GM18502 (cell line): ENCODE data around the gene GSTO2.

Experiments
- ATAC-seq: cut with Tn5 transposase; IDR thresholded peaks from one replicate; pipeline ENCODE4 v1.9.1; 2021; ENCODE audit warnings: mild to moderate bottlenecking; ENCODE audit not compliant: unreplicated experiment, poor library complexity

The GSTO2 gene

GRCh38 chr10:104304927-104305326, 35.9 kb downstream of the GSTO2 start:
- no peak for ATAC-seq

- no peak for ATAC-seq
These were observed 37.9 kb downstream of the GSTO2 start for GRCh38 chr10:104306897-104307296.

- ATAC-seq = no peak
These were observed 38.8 kb downstream of the GSTO2 start for GRCh38 chr10:104307576-104308438.

GRCh38 chr10:104308439-104308903, 39.5 kb downstream of the GSTO2 start:
- ATAC-seq = peak; percentile 83

- ATAC-seq = no peak
These were observed 41.3 kb downstream of the GSTO2 start for GRCh38 chr10:104309980-104310978.

- no peak for ATAC-seq
These were observed 42.3 kb downstream of the GSTO2 start for GRCh38 chr10:104311184-104311720.

- no peak for ATAC-seq
These were observed 45.9 kb downstream of the GSTO2 start for GRCh38 chr10:104314591-104315485.

- ATAC-seq = no peak
These were observed 46.5 kb downstream of the GSTO2 start for GRCh38 chr10:104315486-104315921.

- no peak for ATAC-seq
These were observed 47.5 kb downstream of the GSTO2 start for GRCh38 chr10:104316321-104317099.

GRCh38 chr10:104317269-104317710, 48.3 kb downstream of the GSTO2 start:
- ATAC-seq = peak; percentile 55

GRCh38 chr10:104317726-104318299, 48.8 kb downstream of the GSTO2 start:
- peak; percentile 51 for ATAC-seq

- no peak for ATAC-seq
These were observed 49.3 kb downstream of the GSTO2 start for GRCh38 chr10:104318326-104318725.

GRCh38 chr10:104318810-104319741, 50.1 kb downstream of the GSTO2 start:
- no peak for ATAC-seq

- ATAC-seq = no peak
These were observed 52.2 kb downstream of the GSTO2 start for GRCh38 chr10:104321226-104321625.

- no peak for ATAC-seq
These were observed 52.9 kb downstream of the GSTO2 start for GRCh38 chr10:104321725-104322415.

GRCh38 chr10:104322416-104322782, 53.4 kb downstream of the GSTO2 start:
- peak; percentile 32 for ATAC-seq

GRCh38 chr10:104323085-104323484, 54.1 kb downstream of the GSTO2 start:
- ATAC-seq = no peak
